ENCODE results near the gene FBLN5. TPM values are rescaled to one million over a fixed set of nuclear protein-coding genes. Genes with fewer than 3 reads are reported as not detected.

FBLN5 gene
- total and polyA plus RNA-seq, 2 of the 4 experiments (the other 2 are of a cell fraction) = 10.6 to 76.4 TPM

DNA sequence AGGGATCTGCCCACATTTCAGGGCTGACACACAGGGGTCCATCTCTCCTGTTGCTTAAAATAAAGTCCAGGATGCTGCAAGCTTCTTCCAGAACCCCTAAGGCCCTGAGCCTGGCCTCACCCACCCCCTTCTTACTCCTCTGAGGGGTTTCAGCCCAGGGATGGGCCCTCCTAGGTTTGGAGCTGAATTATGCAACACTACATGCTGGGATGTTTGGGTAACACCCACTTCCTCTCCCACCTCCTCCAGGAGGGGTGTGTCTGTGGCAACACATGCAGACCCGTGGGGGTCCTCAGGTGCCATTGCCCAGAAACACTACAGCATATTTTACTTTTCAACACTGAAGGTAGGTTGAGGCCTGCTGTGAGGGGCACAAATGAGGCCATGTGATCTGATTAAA is 5.4 kb downstream of the FBLN5 start:
- Histone ChIP-seq H2BK15ac (ENCODE audit: low read depth, low read length) (no peak overlapping the region), H2BK120ac (ENCODE audit: low read depth, low read length) (no peak overlapping the region), H3K9me1 (ENCODE audit: insufficient read depth, low read length) (peaks cover 5% of the 10 kb centered on the region), H2BK5ac (ENCODE audit: low read depth, low read length, poor library complexity, severe bottlenecking) (no peak overlapping the region), H3K9me3 (ENCODE audit: control insufficient read depth, insufficient read depth, low read length) (no peaks in the 10 kb centered on the region), H3K9ac (ENCODE audit: low read depth, low read length) (no peak overlapping the region), H3K23ac (ENCODE audit: low read depth, low read length) (no peak overlapping the region), H2BK20ac (ENCODE audit: low read depth, low read length) (no peak overlapping the region), H4K91ac (ENCODE audit: insufficient read depth, low read depth, low read length) (no peak overlapping the region), H4K8ac (ENCODE audit: low read depth in 2 of 2, low read length in 2 of 2) (no peak overlapping the region), H2AK5ac (ENCODE audit: low read depth, low read length) (no peak overlapping the region), H3K79me1 (ENCODE audit: low read depth in 1 of 2, low read length in 2 of 2) (peaks cover 21 to 58% of the 10 kb centered on the region in 2 experiments), H3K56ac (ENCODE audit: extremely low read depth, insufficient read depth, low read length) (no peak overlapping the region), H4K20me1 (ENCODE audit: insufficient read depth, low read length) (peaks cover 23% of the 10 kb centered on the region), H3K18ac (ENCODE audit: low read depth, low read length) (no peak overlapping the region), H2AFZ (replicated peaks; ENCODE audit: low read length, poor library complexity) (no peak overlapping the region), H3K4ac (ENCODE audit: low read depth, low read length) (no peak overlapping the region), H3K4me1 (ENCODE audit: control insufficient read depth, insufficient read depth, low read length) (peaks cover 3% of the 10 kb centered on the region), H3K4me3 (ENCODE audit: insufficient read depth, low read depth, low read length) (no peak overlapping the region), H3K27ac (ENCODE audit: insufficient read depth, low read length) (no peak overlapping the region), H2AK9ac (replicated peaks; ENCODE audit: low read depth, low read length, poor library complexity) (no peak overlapping the region), H3K4me2 (ENCODE audit: low read depth, low read length) (no peak overlapping the region), H3K27me3 (ENCODE audit: control insufficient read depth, insufficient read depth, low read length) (no peaks in the 10 kb centered on the region), H4K5ac (ENCODE audit: low read depth, low read length) (no peak overlapping the region), H3K36me3 (ENCODE audit: control insufficient read depth, insufficient read depth, low read length) (peaks cover 26% of the 10 kb centered on the region), H3K14ac (replicated peaks; ENCODE audit: low read depth, low read length) (no peak overlapping the region)
- dilution Hi-C loops (cut with HindIII; ENCODE audit: low sequenced_read_pairs, unreplicated experiment) (no loop called here), in situ Hi-C loops (cut with MboI; ENCODE audit: low sequenced_read_pairs) (no loop called here), intact Hi-C loops (cut with micrococcal nuclease) (loop anchor here (10.0 kb wide), 1 partner anchor 163 kb away; the partner anchor contains the start of gene ATXN3)
- POLR2A ChIA-PET (ENCODE audit: unreplicated experiment) = no interaction called here
- WGBS, 2 experiments (ENCODE audit: extremely low coverage in 2 of 2, insufficient read length in 1 of 2) = no CpG with 5 or more reads among the region's 1 CpG
- no TSS peak for BruUV-seq (replicated peaks)
- no peak for ATAC-seq (ENCODE audit: low read depth)
- CTCF ChIA-PET = no interaction called here
- TF ChIP-seq, protein P1, sequence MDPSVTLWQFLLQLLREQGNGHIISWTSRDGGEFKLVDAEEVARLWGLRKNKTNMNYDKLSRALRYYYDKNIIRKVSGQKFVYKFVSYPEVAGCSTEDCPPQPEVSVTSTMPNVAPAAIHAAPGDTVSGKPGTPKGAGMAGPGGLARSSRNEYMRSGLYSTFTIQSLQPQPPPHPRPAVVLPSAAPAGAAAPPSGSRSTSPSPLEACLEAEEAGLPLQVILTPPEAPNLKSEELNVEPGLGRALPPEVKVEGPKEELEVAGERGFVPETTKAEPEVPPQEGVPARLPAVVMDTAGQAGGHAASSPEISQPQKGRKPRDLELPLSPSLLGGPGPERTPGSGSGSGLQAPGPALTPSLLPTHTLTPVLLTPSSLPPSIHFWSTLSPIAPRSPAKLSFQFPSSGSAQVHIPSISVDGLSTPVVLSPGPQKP (IDR thresholded peaks at IDR 0.05; ENCODE audit: borderline replicate concordance, low read depth, low read length) = no peak
- TF ChIP-seq RCOR1 (IDR thresholded peaks at IDR 0.05; ENCODE audit: insufficient replicate concordance, low read length) (no peak), BHLHE40 (IDR thresholded peaks at IDR 0.05; ENCODE audit: low read depth, low read length) (no peak), FOS (IDR thresholded peaks at IDR 0.05; ENCODE audit: low read depth, low read length) (no peak), CEBPB (IDR thresholded peaks at IDR 0.05; ENCODE audit: low read depth, low read length) (no peak), NFE2L2 (IDR thresholded peaks at IDR 0.05; ENCODE audit: low read depth, low read length) (no peak), MAZ (IDR thresholded peaks at IDR 0.05; ENCODE audit: borderline replicate concordance, low read depth, low read length) (no peak), RAD21 (IDR thresholded peaks at IDR 0.05; ENCODE audit: low read length) (no peak), POLR2A (IDR thresholded peaks at IDR 0.05; ENCODE audit: low read depth, low read length) (no peak), MXI1 (IDR thresholded peaks at IDR 0.05; ENCODE audit: borderline replicate concordance, low read depth, low read length) (no peak), RFX5 (IDR thresholded peaks at IDR 0.05; ENCODE audit: low read depth, low read length) (no peak)
- TF ChIP-seq, protein P2, sequence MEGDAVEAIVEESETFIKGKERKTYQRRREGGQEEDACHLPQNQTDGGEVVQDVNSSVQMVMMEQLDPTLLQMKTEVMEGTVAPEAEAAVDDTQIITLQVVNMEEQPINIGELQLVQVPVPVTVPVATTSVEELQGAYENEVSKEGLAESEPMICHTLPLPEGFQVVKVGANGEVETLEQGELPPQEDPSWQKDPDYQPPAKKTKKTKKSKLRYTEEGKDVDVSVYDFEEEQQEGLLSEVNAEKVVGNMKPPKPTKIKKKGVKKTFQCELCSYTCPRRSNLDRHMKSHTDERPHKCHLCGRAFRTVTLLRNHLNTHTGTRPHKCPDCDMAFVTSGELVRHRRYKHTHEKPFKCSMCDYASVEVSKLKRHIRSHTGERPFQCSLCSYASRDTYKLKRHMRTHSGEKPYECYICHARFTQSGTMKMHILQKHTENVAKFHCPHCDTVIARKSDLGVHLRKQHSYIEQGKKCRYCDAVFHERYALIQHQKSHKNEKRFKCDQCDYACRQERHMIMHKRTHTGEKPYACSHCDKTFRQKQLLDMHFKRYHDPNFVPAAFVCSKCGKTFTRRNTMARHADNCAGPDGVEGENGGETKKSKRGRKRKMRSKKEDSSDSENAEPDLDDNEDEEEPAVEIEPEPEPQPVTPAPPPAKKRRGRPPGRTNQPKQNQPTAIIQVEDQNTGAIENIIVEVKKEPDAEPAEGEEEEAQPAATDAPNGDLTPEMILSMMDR (conservative IDR thresholded peaks at IDR 0.05; ENCODE audit: low read depth, low read length) = no peak
- DNase-seq = no peak

Data from IMR-90 (cell line).